HepG2 (cell line): ENCODE results near the gene ADCK2. TPM values are rescaled to one million over a fixed set of nuclear protein-coding genes. Genes with fewer than 3 reads are reported as not detected.

ENCODE experiments used
- ATF1 ChIP-seq: IDR thresholded peaks from 2 replicates; pipeline ENCODE4 v1.6.1; 2016; ENCODE audit warnings: mild to moderate bottlenecking, control low read depth
- ATF4 ChIP-seq, 2 experiments: fragments of 450-650 bp in 1 of 2; sonication (generic) in 1 of 2; formaldehyde crosslinking; IDR thresholded peaks; 2 replicates each; pipeline versions ENCODE4 v1.5.0 to v1.8.0; 2020 to 2022; ENCODE audit warnings: mild to moderate bottlenecking in 1 of 2, missing genetic modification reagents in 1 of 2
- BATF2 ChIP-seq: sonication (generic); formaldehyde crosslinking; IDR thresholded peaks from 2 replicates; pipeline ENCODE4 v1.8.0; 2022; ENCODE audit warnings: mild to moderate bottlenecking, missing genetic modification reagents, moderate library complexity
- CREM ChIP-seq, 2 experiments: sonication (generic) in 1 of 2; formaldehyde crosslinking in 1 of 2; IDR thresholded peaks; 2 replicates each; pipeline versions ENCODE4 v1.4.0 to v1.6.1; 2016 to 2020; ENCODE audit warnings: antibody characterized with exemption in 1 of 2, mild to moderate bottlenecking in 1 of 2, missing genetic modification reagents in 1 of 2
- GMEB1 ChIP-seq: sonication (generic); formaldehyde crosslinking; IDR thresholded peaks from 2 replicates; pipeline ENCODE4 v1.5.1; 2020; ENCODE audit warnings: missing genetic modification reagents, mild to moderate bottlenecking, borderline replicate concordance
- HOXA9 ChIP-seq: sonication (generic); formaldehyde crosslinking; IDR thresholded peaks from 2 replicates; pipeline ENCODE4 v1.8.1; 2022; ENCODE audit warnings: missing genetic modification reagents, mild to moderate bottlenecking, moderate library complexity, borderline replicate concordance
- IRX3 ChIP-seq: sonication (generic); formaldehyde crosslinking; IDR thresholded peaks from 2 replicates; pipeline ENCODE4 v1.8.1; 2023; ENCODE audit warnings: mild to moderate bottlenecking, low read depth, missing genetic modification reagents, borderline replicate concordance
- KAT2B ChIP-seq: fragments of 150-350 bp; IDR thresholded peaks from 2 replicates; pipeline ENCODE4 v1.6.1; 2014; ENCODE audit warnings: low read depth, low read length, borderline replicate concordance
- KDM4B ChIP-seq: sonication (generic); formaldehyde crosslinking; IDR thresholded peaks from 2 replicates; pipeline ENCODE4 v1.4.0; 2020; ENCODE audit warnings: missing genetic modification reagents
- NFE2L2 ChIP-seq: fragments of 150-350 bp; IDR thresholded peaks from 2 replicates; pipeline ENCODE4 v1.6.1; 2014; ENCODE audit warnings: low read length
- RFX1 ChIP-seq: fragments of 450-650 bp; IDR thresholded peaks from 2 replicates; pipeline ENCODE4 v1.6.1; 2017
- RNF2 ChIP-seq: fragments of 450-650 bp; conservative IDR thresholded peaks from 2 replicates; pipeline ENCODE4 v1.6.1; 2016; ENCODE audit warnings: low read depth
- SAP130 ChIP-seq: IDR thresholded peaks from 2 replicates; pipeline ENCODE4 v1.6.1; 2016; ENCODE audit warnings: low read depth
- TBP ChIP-seq: sonication (generic); formaldehyde crosslinking; IDR thresholded peaks from 2 replicates; pipeline ENCODE4 v1.5.0; 2020; ENCODE audit warnings: missing genetic modification reagents
- ZBTB1 ChIP-seq: sonication (generic); formaldehyde crosslinking; IDR thresholded peaks from 2 replicates; pipeline ENCODE4 v1.4.0; 2020; ENCODE audit warnings: missing genetic modification reagents, borderline replicate concordance
- ZBTB2 ChIP-seq: sonication (generic); formaldehyde crosslinking; IDR thresholded peaks from 2 replicates; pipeline ENCODE4 v1.8.0; 2022; ENCODE audit warnings: low read depth, missing genetic modification reagents
- ZNF619 ChIP-seq: sonication (generic); formaldehyde crosslinking; IDR thresholded peaks from 2 replicates; pipeline ENCODE4 v1.4.0; 2020; ENCODE audit warnings: mild to moderate bottlenecking, missing genetic modification reagents
- ZNF720 ChIP-seq: sonication (generic); formaldehyde crosslinking; IDR thresholded peaks from 2 replicates; pipeline ENCODE4 v1.4.0; 2020; ENCODE audit warnings: missing genetic modification reagents
- ZNF772 ChIP-seq: sonication (generic); formaldehyde crosslinking; IDR thresholded peaks from 2 replicates; pipeline ENCODE4 v1.5.0; 2020; ENCODE audit warnings: mild to moderate bottlenecking, missing genetic modification reagents
- ZNF776 ChIP-seq: sonication (generic); formaldehyde crosslinking; IDR thresholded peaks from 2 replicates; pipeline ENCODE4 v1.4.0; 2020; ENCODE audit warnings: mild to moderate bottlenecking, missing genetic modification reagents
- polyA plus RNA-seq, 8 experiments: library from polyadenylated mRNA; depleted of rRNA in 3 of 8; stranded (reverse) in 7 of 8; unstranded in 1 of 8; fragments of >200 nt; fragmentation: Illumina TruSeq in 4 of 8; extraction: Trizol in 4 of 8; gene quantifications; 2 replicates each; pipeline versions ENCODE4 v1.2.1 to v1.2.3, GENCODE V29; 2011 to 2016; ENCODE audit warnings: low read depth in 4 of 8, missing spikeins in 1 of 8, mixed read lengths in 1 of 8; ENCODE audit not compliant: insufficient read depth in 1 of 8
- total RNA-seq, 5 experiments: library from RNA; depleted of rRNA; stranded (reverse); fragments of >200 nt; fragmentation: Illumina TruSeq; extraction: Trizol; gene quantifications; 2 replicates each; pipeline ENCODE4 v1.2.3, GENCODE V29; 2016; ENCODE audit warnings: low read depth in 1 of 5
- TF ChIP-seq, protein P1 (sequence below): sonication (generic); formaldehyde crosslinking; IDR thresholded peaks from 2 replicates; pipeline ENCODE4 v1.4.0; 2020; ENCODE audit warnings: missing genetic modification reagents
- TF ChIP-seq, protein P2 (sequence below): sonication (generic); formaldehyde crosslinking; IDR thresholded peaks from 2 replicates; pipeline ENCODE4 v1.4.0; 2020; ENCODE audit warnings: missing genetic modification reagents, mild to moderate bottlenecking, borderline replicate concordance

ADCK2 gene
- total and polyA plus RNA-seq, 2 of the 13 experiments (the other 11 are each of a cell fraction or from before 2014, with no cell fraction given) = 8.6 to 18.8 TPM

- TF ChIP-seq ATF4 (CRISPR knock-in tag; IDR thresholded peaks at IDR 0.05) (no peak; a peak in 1 of 4 replicates), HOXA9 (CRISPR knock-in tag) (no peak), ZBTB2 (CRISPR knock-in tag) (no peak), ZNF772 (CRISPR knock-in tag) (no peak), ZNF776 (CRISPR knock-in tag) (no peak), SAP130 (CRISPR knock-in tag) (no peak), GMEB1 (CRISPR knock-in tag) (no peak), ZBTB1 (CRISPR knock-in tag) (no peak), KDM4B (no peak), ZNF720 (no peak), RNF2 (no peak), TBP (CRISPR knock-in tag) (no peak), KAT2B (no peak), NFE2L2 (no peak), IRX3 (no peak), BATF2 (CRISPR knock-in tag) (no peak), ZNF619 (no peak), CREM (IDR thresholded peaks at IDR 0.05) (peak; percentile 85), CREM (CRISPR knock-in tag; IDR thresholded peaks at IDR 0.05) (no peak), RFX1 (no peak), ATF1 (CRISPR knock-in tag) (peak; percentile 87)
- TF ChIP-seq, protein P1, sequence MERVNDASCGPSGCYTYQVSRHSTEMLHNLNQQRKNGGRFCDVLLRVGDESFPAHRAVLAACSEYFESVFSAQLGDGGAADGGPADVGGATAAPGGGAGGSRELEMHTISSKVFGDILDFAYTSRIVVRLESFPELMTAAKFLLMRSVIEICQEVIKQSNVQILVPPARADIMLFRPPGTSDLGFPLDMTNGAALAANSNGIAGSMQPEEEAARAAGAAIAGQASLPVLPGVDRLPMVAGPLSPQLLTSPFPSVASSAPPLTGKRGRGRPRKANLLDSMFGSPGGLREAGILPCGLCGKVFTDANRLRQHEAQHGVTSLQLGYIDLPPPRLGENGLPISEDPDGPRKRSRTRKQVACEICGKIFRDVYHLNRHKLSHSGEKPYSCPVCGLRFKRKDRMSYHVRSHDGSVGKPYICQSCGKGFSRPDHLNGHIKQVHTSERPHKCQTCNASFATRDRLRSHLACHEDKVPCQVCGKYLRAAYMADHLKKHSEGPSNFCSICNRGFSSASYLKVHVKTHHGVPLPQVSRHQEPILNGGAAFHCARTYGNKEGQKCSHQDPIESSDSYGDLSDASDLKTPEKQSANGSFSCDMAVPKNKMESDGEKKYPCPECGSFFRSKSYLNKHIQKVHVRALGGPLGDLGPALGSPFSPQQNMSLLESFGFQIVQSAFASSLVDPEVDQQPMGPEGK (CRISPR knock-in tag) = peak; percentile 50; the same call in 1 of the 2 replicates
- TF ChIP-seq, protein P2, sequence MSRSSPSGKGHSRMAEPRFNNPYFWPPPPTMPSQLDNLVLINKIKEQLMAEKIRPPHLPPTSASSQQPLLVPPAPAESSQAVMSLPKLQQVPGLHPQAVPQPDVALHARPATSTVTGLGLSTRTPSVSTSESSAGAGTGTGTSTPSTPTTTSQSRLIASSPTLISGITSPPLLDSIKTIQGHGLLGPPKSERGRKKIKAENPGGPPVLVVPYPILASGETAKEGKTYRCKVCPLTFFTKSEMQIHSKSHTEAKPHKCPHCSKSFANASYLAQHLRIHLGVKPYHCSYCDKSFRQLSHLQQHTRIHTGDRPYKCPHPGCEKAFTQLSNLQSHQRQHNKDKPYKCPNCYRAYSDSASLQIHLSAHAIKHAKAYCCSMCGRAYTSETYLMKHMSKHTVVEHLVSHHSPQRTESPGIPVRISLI = peak; percentile 52; the same call in 1 of the 2 replicates
These were observed 23.4 kb downstream of the ADCK2 start (continued) for GRCh38 chr7:140696024-140696679.
